GM23248 (cell line): ENCODE data around the gene PDE8A. TPM values are rescaled to one million over a fixed set of nuclear protein-coding genes. Genes with fewer than 3 reads are reported as not detected.

Experiments used
- DNase-seq: peaks from one replicate; pipeline ENCODE4 v3.0.0-alpha.2; 2015
- H2AFZ ChIP-seq: fragments of 200-600 bp; sonication (generic); 2 replicates; pipeline ENCODE4 v1.6.1; 2016; ENCODE audit warnings: antibody characterized with exemption
- H3F3A ChIP-seq: fragments of 200-600 bp; sonication (generic); 2 replicates; pipeline ENCODE4 v1.6.1; 2016; ENCODE audit warnings: mild to moderate bottlenecking, antibody characterized with exemption, mixed run types; ENCODE audit not compliant: insufficient read depth
- H3K27ac ChIP-seq: fragments of 200-600 bp; sonication (generic); 2 replicates; pipeline ENCODE4 v1.5.1; 2016; ENCODE audit warnings: mild to moderate bottlenecking
- H3K27me3 ChIP-seq: fragments of 200-600 bp; sonication (generic); replicated peaks from 2 replicates; pipeline ENCODE4 v1.6.1; 2016; ENCODE audit warnings: mild to moderate bottlenecking; ENCODE audit not compliant: insufficient read depth
- H3K36me3 ChIP-seq: fragments of 200-600 bp; sonication (generic); 2 replicates; pipeline ENCODE4 v1.6.1; 2016; ENCODE audit warnings: low read depth, mild to moderate bottlenecking
- H3K4me1 ChIP-seq: fragments of 200-600 bp; sonication (generic); 2 replicates; pipeline ENCODE4 v1.6.1; 2016; ENCODE audit warnings: mild to moderate bottlenecking; ENCODE audit not compliant: insufficient read depth
- H3K4me2 ChIP-seq: fragments of 200-600 bp; sonication (generic); one replicate; pipeline ENCODE4 v1.6.1; 2016; ENCODE audit warnings: mild to moderate bottlenecking; ENCODE audit not compliant: unreplicated experiment
- H3K4me3 ChIP-seq: fragments of 200-600 bp; sonication (generic); 2 replicates; pipeline ENCODE4 v1.5.1; 2016; ENCODE audit warnings: mild to moderate bottlenecking
- H3K79me2 ChIP-seq: fragments of 200-600 bp; sonication (generic); 2 replicates; pipeline ENCODE4 v1.6.1; 2016; ENCODE audit warnings: mild to moderate bottlenecking; ENCODE audit not compliant: insufficient read depth
- H3K9ac ChIP-seq: fragments of 200-600 bp; sonication (generic); 2 replicates; pipeline ENCODE4 v1.6.1; 2016; ENCODE audit warnings: mild to moderate bottlenecking
- H3K9me2 ChIP-seq: fragments of 200-600 bp; sonication (generic); 2 replicates; pipeline ENCODE4 v1.6.1; 2016; ENCODE audit warnings: mixed run types, mild to moderate bottlenecking, moderate library complexity; ENCODE audit not compliant: insufficient read depth
- H3K9me3 ChIP-seq: fragments of 200-600 bp; sonication (generic); one replicate; pipeline ENCODE4 v1.6.1; 2017; ENCODE audit warnings: low read depth
- H4K20me1 ChIP-seq: fragments of 200-600 bp; sonication (generic); 2 replicates; pipeline ENCODE4 v1.6.0; 2016; ENCODE audit not compliant: insufficient read depth
- EZH2 ChIP-seq: fragments of 200-600 bp; sonication (generic); IDR thresholded peaks from 2 replicates; pipeline ENCODE4 v1.6.1; 2018; ENCODE audit warnings: antibody characterized with exemption, mild to moderate bottlenecking; ENCODE audit not compliant: insufficient read depth, poor library complexity, severe bottlenecking
- EZH2phosphoT487 ChIP-seq: fragments of 200-600 bp; sonication (generic); IDR thresholded peaks from 2 replicates; pipeline ENCODE4 v1.6.1; 2018; ENCODE audit warnings: antibody characterized with exemption, moderate library complexity, mild to moderate bottlenecking, low read depth; ENCODE audit not compliant: insufficient read depth
- WGBS, 2 experiments: methylation state at CpG; one replicate each; pipeline ENCODE4 v1.1.6; 2015 to 2017; ENCODE audit warnings: low lambda C conversion rate in 2 of 2, low coverage in 1 of 2; ENCODE audit errors: missing lambda C conversion rate in 2 of 2; 5-methylcytosine and 5-hydroxymethylcytosine counted together
- in situ Hi-C: fragments of 300-500 bp; cut with MboI; formaldehyde crosslinking; loops from 2 replicates; pipeline ENCODE4 v1.15.0; 2020
- polyA plus RNA-seq: library from polyadenylated mRNA; unstranded; fragments of >200 nt; fragmentation: Nextera tagmentation; extraction: Ambion mirVana; gene quantifications from 2 replicates; pipeline ENCODE4 v1.2.1, GENCODE V29; 2016
- total RNA-seq: library from RNA; depleted of rRNA; stranded (reverse); fragments of >200 nt; shearing (Covaris generic); gene quantifications from 2 replicates; pipeline ENCODE4 v1.2.3, GENCODE V29; 2014

The PDE8A gene
- total and polyA plus RNA-seq, 2 experiments from 2014 or later, result 13.9 to 22.7 TPM

DNA sequence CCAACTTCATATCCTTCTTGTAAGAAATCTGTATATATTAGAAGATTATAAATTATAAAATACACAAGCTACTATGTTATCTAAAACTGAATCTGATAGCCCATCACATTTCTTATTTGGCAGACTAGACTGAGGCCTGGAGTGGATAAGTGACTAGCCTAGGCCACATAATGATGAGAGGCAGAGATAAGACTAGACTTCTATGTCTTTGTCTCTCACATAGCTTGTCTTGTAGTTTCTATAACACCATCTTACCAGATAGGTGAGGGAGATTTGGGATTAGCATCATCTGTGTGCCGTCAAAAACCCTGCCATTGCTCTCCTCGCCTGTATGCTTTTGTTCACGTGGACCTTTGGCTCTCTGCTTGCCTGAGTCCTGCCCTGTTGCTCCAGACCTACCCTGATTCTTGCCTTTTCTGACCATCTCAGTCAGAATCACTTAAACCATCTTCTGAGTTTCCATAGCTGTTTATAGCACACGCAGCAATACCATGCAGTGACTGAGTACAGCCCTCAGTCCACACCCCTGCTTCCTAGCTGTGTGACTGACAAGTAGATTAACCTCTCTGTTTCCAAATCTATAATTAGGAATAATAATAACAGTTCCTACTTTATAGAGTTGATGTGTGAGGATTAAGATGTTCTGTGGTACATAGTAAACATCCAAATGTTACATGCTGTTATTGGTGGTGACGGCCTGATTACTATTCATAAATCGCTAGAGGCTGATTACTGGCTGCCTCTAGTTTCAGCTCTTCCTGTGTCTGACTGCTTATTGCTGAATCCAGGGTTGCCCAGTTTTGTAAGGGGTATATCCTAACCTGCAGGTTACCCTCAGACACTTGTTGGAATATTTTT lies 49.7 kb downstream of the PDE8A start:
- no peaks in the 10 kb centered on the region for H3K9me2 ChIP-seq
- H2AFZ ChIP-seq, result no peak overlapping the region
- H3K4me1 ChIP-seq, result peaks cover 20% of the 10 kb centered on the region
- peak overlapping the region; percentile 63 for H3K27ac ChIP-seq
- peaks cover 24% of the 10 kb centered on the region for H3F3A ChIP-seq
- no peak overlapping the region for H3K9ac ChIP-seq
- H4K20me1 ChIP-seq, result no peaks in the 10 kb centered on the region; the same call in 1 of the 2 replicates
- in situ Hi-C loops, result no loop called here
- H3K4me3 ChIP-seq, result no peak overlapping the region
- 96 to 97% methylated on average over 6 of the region's 6 CpGs for WGBS, 2 experiments
- TF ChIP-seq EZH2phosphoT487 (no peak), EZH2 (no peak)
- no peaks in the 10 kb centered on the region for H3K36me3 ChIP-seq
- no peak for DNase-seq
- no peaks in the 10 kb centered on the region for H3K9me3 ChIP-seq
- H3K79me2 ChIP-seq, result peaks cover 97% of the 10 kb centered on the region
- H3K27me3 ChIP-seq, result no peaks in the 10 kb centered on the region
- H3K4me2 ChIP-seq, result peak overlapping the region; percentile 40

DNA sequence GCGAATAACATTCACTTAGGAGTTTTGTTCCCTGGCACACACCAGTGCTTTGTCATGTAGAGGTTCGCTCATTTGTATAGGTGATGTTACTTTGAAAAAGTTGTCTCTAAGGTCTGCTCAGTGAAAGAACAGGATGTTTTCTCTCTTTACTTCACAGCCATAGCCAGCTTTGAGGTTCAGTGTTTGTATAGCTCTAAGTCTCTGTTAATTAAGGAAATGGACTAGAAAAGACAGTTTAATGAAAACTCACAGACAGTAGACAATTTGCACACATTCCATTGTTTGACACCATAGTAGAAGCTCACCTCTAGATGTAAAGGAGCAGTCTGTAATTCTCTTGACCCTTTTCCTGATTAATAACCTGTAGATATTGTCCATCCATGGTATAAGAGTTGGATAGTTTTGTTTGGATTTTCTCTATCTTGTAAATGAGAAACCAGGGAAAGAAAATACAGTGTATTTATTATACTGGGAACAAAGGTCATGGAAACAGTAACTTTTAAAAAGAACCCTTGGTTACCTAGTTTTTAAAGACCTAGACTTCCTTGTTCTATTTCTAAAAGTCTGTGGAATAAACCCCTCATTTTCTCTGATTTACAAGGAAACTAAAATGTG lies 50.4 kb downstream of the PDE8A start:
- peaks cover 97% of the 10 kb centered on the region for H3K79me2 ChIP-seq
- H3K27ac ChIP-seq, result no peak overlapping the region
- H3K4me3 ChIP-seq, result no peak overlapping the region
- DNase-seq, result no peak
- no peak overlapping the region for H3K9ac ChIP-seq
- H3K9me2 ChIP-seq, result no peaks in the 10 kb centered on the region
- no peaks in the 10 kb centered on the region for H3K27me3 ChIP-seq
- peaks cover 20% of the 10 kb centered on the region for H3K4me1 ChIP-seq
- 97 to 100% methylated on average over 2 of the region's 2 CpGs for WGBS, 2 experiments
- no peak overlapping the region for H2AFZ ChIP-seq
- peaks cover 24% of the 10 kb centered on the region for H3F3A ChIP-seq
- no peaks in the 10 kb centered on the region; the same call in 1 of the 2 replicates for H4K20me1 ChIP-seq
- in situ Hi-C loops, result no loop called here
- H3K9me3 ChIP-seq, result no peaks in the 10 kb centered on the region
- H3K4me2 ChIP-seq, result no peak overlapping the region
- H3K36me3 ChIP-seq, result no peaks in the 10 kb centered on the region
- TF ChIP-seq EZH2phosphoT487 (no peak), EZH2 (no peak)

DNA sequence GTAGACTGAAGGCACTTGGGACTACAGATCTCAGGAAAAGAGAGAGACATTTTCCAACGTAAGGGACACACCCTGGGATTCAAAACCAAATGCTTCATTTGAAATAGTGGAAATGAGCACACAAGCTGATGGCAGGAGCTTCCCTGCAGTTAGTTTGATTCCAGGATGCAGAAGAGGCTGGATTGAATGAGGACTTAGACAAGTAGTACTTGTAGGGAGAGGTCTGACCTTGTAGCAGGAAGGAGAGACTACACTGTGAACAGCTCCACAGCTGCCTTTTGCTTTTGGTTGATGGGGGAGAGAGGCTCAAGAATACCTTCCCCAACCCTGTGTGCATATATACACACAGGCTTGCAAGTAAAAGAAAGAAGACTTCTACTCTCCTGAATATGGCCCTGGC lies 51.5 kb downstream of the PDE8A start:
- H2AFZ ChIP-seq, result no peak overlapping the region
- H3K9me3 ChIP-seq, result no peaks in the 10 kb centered on the region
- H3K36me3 ChIP-seq, result no peaks in the 10 kb centered on the region
- in situ Hi-C loops, result no loop called here
- H3K4me3 ChIP-seq, result no peak overlapping the region
- H3F3A ChIP-seq, result peaks cover 24% of the 10 kb centered on the region
- 38 to 57% methylated on average over 1 of the region's 1 CpG for WGBS, 2 experiments
- H3K9me2 ChIP-seq, result no peaks in the 10 kb centered on the region
- peaks cover 97% of the 10 kb centered on the region for H3K79me2 ChIP-seq
- no peaks in the 10 kb centered on the region for H4K20me1 ChIP-seq
- DNase-seq, result no peak
- H3K27ac ChIP-seq, result no peak overlapping the region
- H3K4me2 ChIP-seq, result no peak overlapping the region
- no peaks in the 10 kb centered on the region for H3K27me3 ChIP-seq
- TF ChIP-seq EZH2 (no peak), EZH2phosphoT487 (no peak)
- peaks cover 20% of the 10 kb centered on the region for H3K4me1 ChIP-seq
- no peak overlapping the region for H3K9ac ChIP-seq

DNA sequence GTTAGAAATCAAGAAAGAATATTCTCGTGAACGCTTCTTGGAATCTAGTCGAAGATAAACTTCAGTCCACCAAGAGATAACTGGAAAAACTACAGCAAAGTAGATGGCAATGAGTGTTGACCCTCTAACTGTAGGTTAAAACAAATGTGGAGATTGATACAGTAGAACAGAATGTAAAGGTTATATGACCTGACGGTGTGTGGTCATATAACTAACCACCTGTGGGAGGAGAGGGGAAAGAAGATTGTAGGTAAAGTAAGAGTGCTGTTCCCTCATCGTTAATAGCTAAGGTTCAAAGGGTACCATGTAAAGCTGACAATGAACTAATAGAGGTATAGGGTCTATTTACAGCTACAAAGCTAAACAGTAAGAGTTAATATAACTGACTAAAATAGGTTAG lies 52.6 kb downstream of the PDE8A start:
- no peak for DNase-seq
- no peak overlapping the region for H2AFZ ChIP-seq
- no peaks in the 10 kb centered on the region for H3K36me3 ChIP-seq
- no peak overlapping the region for H3K9ac ChIP-seq
- no peaks in the 10 kb centered on the region for H3K27me3 ChIP-seq
- 96 to 97% methylated on average over 5 of the region's 5 CpGs for WGBS, 2 experiments
- no peaks in the 10 kb centered on the region for H3K9me3 ChIP-seq
- no peak overlapping the region for H3K4me2 ChIP-seq
- TF ChIP-seq EZH2phosphoT487, result no peak
- TF ChIP-seq EZH2, result no peak
- peaks cover 20% of the 10 kb centered on the region for H3K4me1 ChIP-seq
- H3K9me2 ChIP-seq, result no peaks in the 10 kb centered on the region
- H3K4me3 ChIP-seq, result no peak overlapping the region
- peaks cover 24% of the 10 kb centered on the region for H3F3A ChIP-seq
- peaks cover 97% of the 10 kb centered on the region for H3K79me2 ChIP-seq
- no peak overlapping the region for H3K27ac ChIP-seq
- in situ Hi-C loops, result no loop called here
- H4K20me1 ChIP-seq, result no peaks in the 10 kb centered on the region
